DOHH2 (cell line): ENCODE data around the gene ZNF320.
"Not testable (repeated sequence)": the region's sequence is repeated elsewhere in the genome, so short reads cannot be mapped to it uniquely, and the experiment has no call there.

Experiments
- H3F3A ChIP-seq: fragments of 200-600 bp; sonication (generic), shearing (Covaris generic); 2 replicates; pipeline ENCODE4 v1.6.0; 2016; ENCODE audit warnings: antibody characterized with exemption, mild to moderate bottlenecking; ENCODE audit not compliant: control insufficient read depth, insufficient read depth
- H3K27ac ChIP-seq: fragments of 200-600 bp; sonication (generic); 2 replicates; pipeline ENCODE4 v1.5.1; 2014; ENCODE audit warnings: low read depth, mild to moderate bottlenecking, low read length, moderate library complexity
- H3K27me3 ChIP-seq: fragments of 200-600 bp; sonication (generic); 2 replicates; pipeline ENCODE4 v1.6.1; 2014; ENCODE audit warnings: mild to moderate bottlenecking, low read length, mixed read lengths; ENCODE audit not compliant: control insufficient read depth
- H3K36me3 ChIP-seq: fragments of 200-600 bp; sonication (generic); 2 replicates; pipeline ENCODE4 v1.6.1; 2014; ENCODE audit warnings: mild to moderate bottlenecking, low read length, moderate library complexity, mixed read lengths; ENCODE audit not compliant: control insufficient read depth
- H3K4me1 ChIP-seq: fragments of 200-600 bp; sonication (generic); 2 replicates; pipeline ENCODE4 v1.6.1; 2014; ENCODE audit warnings: mild to moderate bottlenecking, low read length, mixed read lengths; ENCODE audit not compliant: control insufficient read depth
- H3K4me2 ChIP-seq: fragments of 200-600 bp; sonication (generic); 2 replicates; pipeline ENCODE4 v1.6.0; 2014; ENCODE audit warnings: mild to moderate bottlenecking, low read length, moderate library complexity
- H3K4me3 ChIP-seq: fragments of 200-600 bp; sonication (generic); 2 replicates; pipeline ENCODE4 v1.5.1; 2014; ENCODE audit warnings: mild to moderate bottlenecking, low read length, mixed read lengths
- H3K79me2 ChIP-seq: fragments of 200-600 bp; sonication (generic); 2 replicates; pipeline ENCODE4 v1.6.1; 2014; ENCODE audit warnings: mild to moderate bottlenecking, low read length, mixed read lengths; ENCODE audit not compliant: control insufficient read depth
- H3K9me2 ChIP-seq: fragments of 200-600 bp; sonication (generic); replicated peaks from 2 replicates; pipeline ENCODE4 v1.6.1; 2014; ENCODE audit warnings: mild to moderate bottlenecking, low read length, mixed read lengths; ENCODE audit not compliant: control insufficient read depth
- H3K9me3 ChIP-seq: fragments of 200-600 bp; sonication (generic); 2 replicates; pipeline ENCODE4 v1.6.1; 2014; ENCODE audit warnings: antibody characterized with exemption, low read length, mixed read lengths; ENCODE audit not compliant: control insufficient read depth, insufficient read depth
- H4K20me1 ChIP-seq: fragments of 200-600 bp; sonication (generic); 2 replicates; pipeline ENCODE4 v1.6.0; 2014; ENCODE audit warnings: low read depth, mild to moderate bottlenecking, antibody characterized with exemption, low read length, moderate library complexity; ENCODE audit not compliant: control insufficient read depth, insufficient read depth
- EZH2phosphoT487 ChIP-seq: fragments of 200-600 bp; sonication (generic); IDR thresholded peaks from 2 replicates; pipeline ENCODE4 v1.6.1; 2017; ENCODE audit warnings: borderline replicate concordance, mild to moderate bottlenecking, antibody characterized with exemption, low read length, moderate library complexity, mixed read lengths
- TF ChIP-seq, protein P1 (sequence below): fragments of 200-600 bp; sonication (generic); IDR thresholded peaks from one replicate; pipeline ENCODE4 v1.5.1; 2014; ENCODE audit warnings: antibody characterized with exemption, mild to moderate bottlenecking, low read depth, low read length; ENCODE audit not compliant: poor library complexity, severe bottlenecking

The ZNF320 gene

DNA sequence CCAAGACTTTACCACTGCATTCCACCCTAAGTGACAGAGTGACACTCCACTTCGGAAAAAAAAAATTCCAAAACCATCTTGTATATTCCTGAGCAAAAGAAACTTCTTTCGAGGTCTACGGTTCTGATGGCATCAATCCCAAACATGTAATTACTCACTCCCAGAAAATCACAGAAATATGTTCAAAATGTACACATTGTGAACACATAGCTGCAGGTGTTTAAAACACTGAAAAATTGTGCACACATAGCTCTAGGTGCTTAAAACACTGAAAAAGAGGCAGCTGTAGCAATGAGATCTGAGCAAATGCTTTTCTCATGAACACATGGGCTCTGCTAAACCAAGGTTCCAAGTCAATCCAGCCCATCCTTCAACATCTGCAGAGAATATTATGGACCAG lies 26.0 kb downstream of the ZNF320 start:
- H4K20me1 ChIP-seq = no peaks in the 10 kb centered on the region
- H3K36me3 ChIP-seq = no peaks in the 10 kb centered on the region
- H3K9me2 ChIP-seq = no peaks in the 10 kb centered on the region
- H3K4me3 ChIP-seq = no peak overlapping the region
- H3F3A ChIP-seq = no peaks in the 10 kb centered on the region
- no peak overlapping the region for H3K4me2 ChIP-seq
- H3K9me3 ChIP-seq = no peaks in the 10 kb centered on the region; the same call in 1 of the 2 replicates
- TF ChIP-seq, protein P1, sequence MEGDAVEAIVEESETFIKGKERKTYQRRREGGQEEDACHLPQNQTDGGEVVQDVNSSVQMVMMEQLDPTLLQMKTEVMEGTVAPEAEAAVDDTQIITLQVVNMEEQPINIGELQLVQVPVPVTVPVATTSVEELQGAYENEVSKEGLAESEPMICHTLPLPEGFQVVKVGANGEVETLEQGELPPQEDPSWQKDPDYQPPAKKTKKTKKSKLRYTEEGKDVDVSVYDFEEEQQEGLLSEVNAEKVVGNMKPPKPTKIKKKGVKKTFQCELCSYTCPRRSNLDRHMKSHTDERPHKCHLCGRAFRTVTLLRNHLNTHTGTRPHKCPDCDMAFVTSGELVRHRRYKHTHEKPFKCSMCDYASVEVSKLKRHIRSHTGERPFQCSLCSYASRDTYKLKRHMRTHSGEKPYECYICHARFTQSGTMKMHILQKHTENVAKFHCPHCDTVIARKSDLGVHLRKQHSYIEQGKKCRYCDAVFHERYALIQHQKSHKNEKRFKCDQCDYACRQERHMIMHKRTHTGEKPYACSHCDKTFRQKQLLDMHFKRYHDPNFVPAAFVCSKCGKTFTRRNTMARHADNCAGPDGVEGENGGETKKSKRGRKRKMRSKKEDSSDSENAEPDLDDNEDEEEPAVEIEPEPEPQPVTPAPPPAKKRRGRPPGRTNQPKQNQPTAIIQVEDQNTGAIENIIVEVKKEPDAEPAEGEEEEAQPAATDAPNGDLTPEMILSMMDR = no peak
- no peak for TF ChIP-seq EZH2phosphoT487
- H3K79me2 ChIP-seq = no peaks in the 10 kb centered on the region
- H3K27ac ChIP-seq = no peak overlapping the region
- no peaks in the 10 kb centered on the region for H3K27me3 ChIP-seq
- no peaks in the 10 kb centered on the region for H3K4me1 ChIP-seq

DNA sequence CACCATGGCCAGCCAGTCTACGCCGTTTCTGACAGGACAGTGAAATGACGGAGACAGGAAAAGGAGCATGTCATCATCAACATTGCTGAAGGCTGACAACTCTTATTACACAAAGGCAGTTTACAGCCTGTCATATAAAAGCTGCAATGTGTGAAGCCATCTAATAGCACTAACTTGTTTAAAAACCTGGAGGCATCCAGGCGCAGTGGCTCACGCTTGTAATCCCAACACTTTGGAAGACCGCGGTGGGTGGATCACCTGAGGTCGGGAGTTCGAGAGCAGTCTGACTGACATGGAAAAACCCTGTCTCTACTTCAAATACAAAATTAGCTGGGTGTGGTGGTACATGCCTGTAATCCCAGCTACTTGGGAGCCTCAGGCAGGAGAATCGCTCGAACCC lies 29.4 kb downstream of the ZNF320 start:
- not testable (repeated sequence) for H3K79me2 ChIP-seq, H3K27me3 ChIP-seq, H4K20me1 ChIP-seq, H3K4me3 ChIP-seq, H3K27ac ChIP-seq, H3F3A ChIP-seq, H3K36me3 ChIP-seq, H3K4me1 ChIP-seq, H3K4me2 ChIP-seq, H3K9me3 ChIP-seq, H3K9me2 ChIP-seq

GRCh38 chr19:52857378-52858191 lies 39.9 kb downstream of the ZNF320 start, which contains the start of gene ZNF468:
Gene ZNF468 (minus strand): TSS chr19:52857619. CDS start chr19:52854272, 3,347 bp downstream.
- H3K9me2 ChIP-seq, H3K27ac ChIP-seq, H3K4me1 ChIP-seq, H3K27me3 ChIP-seq, H3F3A ChIP-seq, H3K9me3 ChIP-seq, H4K20me1 ChIP-seq: not testable (repeated sequence)
- H3K4me2 ChIP-seq = peak within 1 kb of the TSS; percentile 64
- H3K36me3 ChIP-seq = peaks cover 19% of the 10 kb centered on the region
- peak within 1 kb of the TSS; percentile 68 for H3K4me3 ChIP-seq
- peaks cover 27% of the 10 kb centered on the region for H3K79me2 ChIP-seq

DNA sequence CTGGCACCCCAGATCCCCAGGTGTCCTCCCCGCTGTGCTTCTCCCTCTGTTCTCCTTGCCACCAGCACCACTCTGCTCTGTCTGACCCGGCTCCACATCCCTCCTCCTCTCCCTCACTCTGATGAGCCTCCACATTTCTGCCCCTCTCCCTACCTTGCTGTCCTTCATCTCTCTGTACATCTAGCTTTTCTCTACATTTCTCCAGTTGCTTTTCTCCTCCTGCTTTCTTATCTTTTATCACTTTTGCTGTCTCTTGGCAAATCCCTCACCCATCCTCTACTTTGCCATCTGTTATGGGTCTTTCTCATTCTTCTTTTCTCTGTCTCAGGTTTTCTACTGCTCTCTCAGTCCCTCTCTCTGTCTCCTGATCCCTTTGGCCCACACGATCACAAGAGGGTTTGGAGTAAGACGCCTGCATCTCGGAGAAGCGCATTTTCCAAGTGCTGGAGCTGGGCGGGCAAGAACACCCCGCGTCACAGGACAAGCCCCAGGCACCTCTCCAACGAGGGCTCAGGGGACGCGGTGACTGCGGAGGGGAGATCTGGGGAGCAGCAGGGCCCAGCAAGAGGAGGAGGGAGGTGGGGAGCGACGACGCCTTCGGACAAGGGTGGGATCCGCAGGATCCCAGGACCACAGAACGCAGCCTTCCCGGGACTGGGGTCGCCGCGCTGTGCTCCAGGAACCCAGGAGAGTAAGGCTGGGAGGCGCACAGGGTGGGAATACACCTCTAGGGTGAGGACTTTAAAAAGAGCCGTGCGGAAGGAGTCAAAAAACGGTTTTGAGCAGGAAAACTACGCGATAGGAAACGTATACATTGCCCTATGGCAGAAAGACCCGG lies 40.7 kb downstream of the ZNF320 start:
- Histone ChIP-seq H3K4me3 (peak overlapping the region; percentile 68), H3K79me2 (peaks cover 27% of the 10 kb centered on the region), H3K36me3 (peaks cover 25% of the 10 kb centered on the region), H3K4me2 (peak overlapping the region; percentile 64)
- H3K27ac ChIP-seq, H3K27me3 ChIP-seq, H4K20me1 ChIP-seq, H3K9me2 ChIP-seq, H3K9me3 ChIP-seq, H3F3A ChIP-seq, H3K4me1 ChIP-seq: not testable (repeated sequence)
